Loucy (cell line): ENCODE results near the gene NHS.

Experiments
- H2AFZ ChIP-seq: fragments of 200-600 bp; sonication (generic); 2 replicates; pipeline ENCODE4 v1.6.0; 2016; ENCODE audit warnings: antibody characterized with exemption, mild to moderate bottlenecking, low read length, moderate library complexity
- H3F3A ChIP-seq: fragments of 200-600 bp; 2 replicates; pipeline ENCODE4 v1.6.0; 2016; ENCODE audit warnings: antibody characterized with exemption, low read depth, mild to moderate bottlenecking
- H3K27me3 ChIP-seq: fragments of 200-600 bp; sonication (generic); 2 replicates; pipeline ENCODE4 v1.6.1; 2014; ENCODE audit warnings: low read length, mild to moderate bottlenecking; ENCODE audit not compliant: insufficient read depth, poor library complexity, severe bottlenecking
- H3K36me3 ChIP-seq: fragments of 200-600 bp; sonication (generic); 2 replicates; pipeline ENCODE4 v1.6.1; 2016; ENCODE audit warnings: low read length; ENCODE audit not compliant: insufficient read depth
- H3K4me1 ChIP-seq: fragments of 200-600 bp; sonication (generic); 2 replicates; pipeline ENCODE4 v1.5.1; 2014; ENCODE audit warnings: low read length, mild to moderate bottlenecking; ENCODE audit not compliant: insufficient read depth, poor library complexity, severe bottlenecking
- H3K4me2 ChIP-seq: fragments of 200-600 bp; sonication (generic); 2 replicates; pipeline ENCODE4 v1.6.0; 2014; ENCODE audit warnings: antibody characterized with exemption, low read length, low read depth, mild to moderate bottlenecking; ENCODE audit not compliant: poor library complexity, severe bottlenecking
- H3K4me3 ChIP-seq: fragments of 200-600 bp; sonication (generic); 2 replicates; pipeline ENCODE4 v1.5.1; 2014; ENCODE audit warnings: low read length, mild to moderate bottlenecking, mixed read lengths; ENCODE audit not compliant: poor library complexity, severe bottlenecking
- H3K79me2 ChIP-seq: fragments of 200-600 bp; sonication (generic); 2 replicates; pipeline ENCODE4 v1.6.1; 2014; ENCODE audit warnings: low read length; ENCODE audit not compliant: insufficient read depth
- H3K9ac ChIP-seq: fragments of 200-600 bp; sonication (generic); 2 replicates; pipeline ENCODE4 v1.6.0; 2014; ENCODE audit warnings: mild to moderate bottlenecking, low read depth, low read length, moderate library complexity; ENCODE audit not compliant: poor library complexity, severe bottlenecking
- H3K9me2 ChIP-seq: fragments of 200-600 bp; sonication (generic); replicated peaks from 2 replicates; pipeline ENCODE4 v1.6.1; 2016; ENCODE audit warnings: low read depth, low read length, mixed read lengths
- H3K9me3 ChIP-seq: fragments of 200-600 bp; sonication (generic); 2 replicates; pipeline ENCODE4 v1.6.1; 2014; ENCODE audit warnings: mild to moderate bottlenecking, antibody characterized with exemption, low read length, low read depth; ENCODE audit not compliant: insufficient read depth
- H4K20me1 ChIP-seq: fragments of 200-600 bp; sonication (generic); 2 replicates; pipeline ENCODE4 v1.6.0; 2014; ENCODE audit warnings: antibody characterized with exemption, low read length, mild to moderate bottlenecking; ENCODE audit not compliant: insufficient read depth, poor library complexity, severe bottlenecking
- EZH2phosphoT487 ChIP-seq: fragments of 200-600 bp; IDR thresholded peaks from 2 replicates; pipeline ENCODE4 v1.6.1; 2018; ENCODE audit warnings: antibody characterized with exemption, mild to moderate bottlenecking, moderate library complexity, borderline replicate concordance
- TF ChIP-seq, protein P1 (sequence below): fragments of 200-600 bp; sonication (generic); conservative IDR thresholded peaks from 2 replicates; pipeline ENCODE4 v1.5.1; 2014; ENCODE audit warnings: mild to moderate bottlenecking, antibody characterized with exemption, low read length

NHS gene

GRCh38 chrX:17459008-17459611 lies 84.1 kb downstream of the NHS start:
- Histone ChIP-seq H3K9me3 (no peaks in the 10 kb centered on the region), H3K4me1 (no peaks in the 10 kb centered on the region), H3K4me2 (no peak overlapping the region), H4K20me1 (no peaks in the 10 kb centered on the region), H3K9me2 (no peaks in the 10 kb centered on the region), H3K36me3 (no peaks in the 10 kb centered on the region), H3K9ac (no peak overlapping the region), H3F3A (no peaks in the 10 kb centered on the region), H3K79me2 (no peaks in the 10 kb centered on the region), H2AFZ (no peak overlapping the region), H3K27me3 (no peaks in the 10 kb centered on the region), H3K4me3 (no peak overlapping the region)
- no peak for TF ChIP-seq EZH2phosphoT487
- TF ChIP-seq, protein P1, sequence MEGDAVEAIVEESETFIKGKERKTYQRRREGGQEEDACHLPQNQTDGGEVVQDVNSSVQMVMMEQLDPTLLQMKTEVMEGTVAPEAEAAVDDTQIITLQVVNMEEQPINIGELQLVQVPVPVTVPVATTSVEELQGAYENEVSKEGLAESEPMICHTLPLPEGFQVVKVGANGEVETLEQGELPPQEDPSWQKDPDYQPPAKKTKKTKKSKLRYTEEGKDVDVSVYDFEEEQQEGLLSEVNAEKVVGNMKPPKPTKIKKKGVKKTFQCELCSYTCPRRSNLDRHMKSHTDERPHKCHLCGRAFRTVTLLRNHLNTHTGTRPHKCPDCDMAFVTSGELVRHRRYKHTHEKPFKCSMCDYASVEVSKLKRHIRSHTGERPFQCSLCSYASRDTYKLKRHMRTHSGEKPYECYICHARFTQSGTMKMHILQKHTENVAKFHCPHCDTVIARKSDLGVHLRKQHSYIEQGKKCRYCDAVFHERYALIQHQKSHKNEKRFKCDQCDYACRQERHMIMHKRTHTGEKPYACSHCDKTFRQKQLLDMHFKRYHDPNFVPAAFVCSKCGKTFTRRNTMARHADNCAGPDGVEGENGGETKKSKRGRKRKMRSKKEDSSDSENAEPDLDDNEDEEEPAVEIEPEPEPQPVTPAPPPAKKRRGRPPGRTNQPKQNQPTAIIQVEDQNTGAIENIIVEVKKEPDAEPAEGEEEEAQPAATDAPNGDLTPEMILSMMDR, result no peak

- Histone ChIP-seq H3K27me3 (no peaks in the 10 kb centered on the region), H2AFZ (no peak overlapping the region), H3K36me3 (no peaks in the 10 kb centered on the region), H3K9me3 (no peaks in the 10 kb centered on the region), H3F3A (no peaks in the 10 kb centered on the region), H3K79me2 (no peaks in the 10 kb centered on the region), H3K9ac (no peak overlapping the region), H4K20me1 (no peaks in the 10 kb centered on the region), H3K4me2 (no peak overlapping the region), H3K9me2 (no peaks in the 10 kb centered on the region), H3K4me1 (no peaks in the 10 kb centered on the region), H3K4me3 (no peak overlapping the region)
- TF ChIP-seq, protein P1, result no peak
- no peak for TF ChIP-seq EZH2phosphoT487
Measured at GRCh38 chrX:17459661-17460060, 84.7 kb downstream of the NHS start.

DNA sequence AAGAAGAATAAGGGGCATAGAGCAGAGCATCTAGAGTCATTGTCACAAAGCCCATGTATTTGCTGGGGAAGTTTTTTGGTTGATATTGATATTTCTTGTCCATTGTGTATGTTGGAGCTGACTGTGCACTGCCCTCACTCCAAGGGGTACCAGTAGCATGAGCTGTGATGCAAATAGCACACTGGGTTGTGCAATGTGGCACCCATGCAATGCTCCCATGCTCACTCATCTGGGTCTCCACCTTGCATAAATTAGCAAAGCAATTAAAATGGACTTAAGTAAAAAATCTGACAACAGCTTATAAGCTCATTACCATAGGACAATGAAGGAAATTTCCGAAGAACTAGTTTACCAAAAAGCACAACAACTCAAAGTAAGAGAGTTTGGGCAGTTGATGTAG lies 87.9 kb downstream of the NHS start:
- TF ChIP-seq EZH2phosphoT487, result no peak
- TF ChIP-seq, protein P1, result no peak
- Histone ChIP-seq H2AFZ (no peak overlapping the region), H3K27me3 (no peaks in the 10 kb centered on the region), H3F3A (no peaks in the 10 kb centered on the region), H3K79me2 (no peaks in the 10 kb centered on the region), H3K4me1 (no peaks in the 10 kb centered on the region), H4K20me1 (no peaks in the 10 kb centered on the region), H3K9me2 (no peaks in the 10 kb centered on the region), H3K4me3 (no peak overlapping the region), H3K9me3 (no peaks in the 10 kb centered on the region), H3K4me2 (no peak overlapping the region), H3K9ac (no peak overlapping the region), H3K36me3 (no peaks in the 10 kb centered on the region)
